Measurements from ENCODE around the gene MIPOL1.

DNA sequence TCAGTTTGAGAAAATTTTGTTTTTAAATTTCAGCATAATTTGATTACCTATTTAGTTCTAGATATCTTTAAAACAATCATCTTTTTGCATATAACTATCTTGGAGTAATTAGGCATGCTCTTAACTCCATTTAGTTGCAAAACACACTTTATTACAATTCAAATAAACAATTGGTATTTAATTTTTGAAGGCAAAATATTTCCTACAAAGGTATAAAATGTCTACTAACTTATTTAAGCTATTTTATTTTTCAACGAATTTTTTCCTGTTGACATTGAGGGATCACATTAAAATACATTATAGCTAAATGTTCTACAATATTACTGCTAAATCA lies 389.0 kb downstream of the MIPOL1 start:
- TF ChIP-seq EZH2 (IDR thresholded peaks at IDR 0.05; ENCODE audit: borderline replicate concordance, low read length), result no peak
- TF ChIP-seq, protein P1, sequence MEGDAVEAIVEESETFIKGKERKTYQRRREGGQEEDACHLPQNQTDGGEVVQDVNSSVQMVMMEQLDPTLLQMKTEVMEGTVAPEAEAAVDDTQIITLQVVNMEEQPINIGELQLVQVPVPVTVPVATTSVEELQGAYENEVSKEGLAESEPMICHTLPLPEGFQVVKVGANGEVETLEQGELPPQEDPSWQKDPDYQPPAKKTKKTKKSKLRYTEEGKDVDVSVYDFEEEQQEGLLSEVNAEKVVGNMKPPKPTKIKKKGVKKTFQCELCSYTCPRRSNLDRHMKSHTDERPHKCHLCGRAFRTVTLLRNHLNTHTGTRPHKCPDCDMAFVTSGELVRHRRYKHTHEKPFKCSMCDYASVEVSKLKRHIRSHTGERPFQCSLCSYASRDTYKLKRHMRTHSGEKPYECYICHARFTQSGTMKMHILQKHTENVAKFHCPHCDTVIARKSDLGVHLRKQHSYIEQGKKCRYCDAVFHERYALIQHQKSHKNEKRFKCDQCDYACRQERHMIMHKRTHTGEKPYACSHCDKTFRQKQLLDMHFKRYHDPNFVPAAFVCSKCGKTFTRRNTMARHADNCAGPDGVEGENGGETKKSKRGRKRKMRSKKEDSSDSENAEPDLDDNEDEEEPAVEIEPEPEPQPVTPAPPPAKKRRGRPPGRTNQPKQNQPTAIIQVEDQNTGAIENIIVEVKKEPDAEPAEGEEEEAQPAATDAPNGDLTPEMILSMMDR (IDR thresholded peaks at IDR 0.05; ENCODE audit: low read length), result no peak
